ENCODE measurements around the gene DPF3. TPM values are rescaled to one million over a fixed set of nuclear protein-coding genes. Genes with fewer than 3 reads are reported as not detected.

DPF3 gene
- total and polyA plus RNA-seq, 2 of the 13 experiments (the other 11 are each of a cell fraction or from before 2014, with no cell fraction given): 0.09 to 0.60 TPM

- ChIA-PET CTCF (ENCODE audit: low intra/inter-chr PET ratio, low total read pairs) (no interaction called here), POLR2A (no interaction called here)
- intact Hi-C loops (cut with micrococcal nuclease; ENCODE audit: unreplicated experiment): no loop called here
- Histone ChIP-seq H4K20me1 (ENCODE audit: insufficient read depth, low read length) (no peaks in the 10 kb centered on the region), H2AFZ (ENCODE audit: low read length) (no peak overlapping the region), H3K4me2 (ENCODE audit: low read depth, low read length) (no peak overlapping the region), H3K4me3 (replicated peaks in 1 of 3; ENCODE audit: insufficient read depth in 1 of 3, low read depth in 2 of 3, low read length in 3 of 3) (no peak overlapping the region), H3K79me2 (ENCODE audit: insufficient read depth, low read length) (no peaks in the 10 kb centered on the region), H3K27me3 (ENCODE audit: control insufficient read depth in 1 of 2, insufficient read depth in 2 of 2, low read length in 2 of 2) (peaks cover 3 to 6% of the 10 kb centered on the region in 2 experiments; a peak in 1 of 5 replicates), H3K4me1 (ENCODE audit: insufficient read depth, low read length) (peaks cover 21% of the 10 kb centered on the region), H3K9me3 (ENCODE audit: low read length) (no peaks in the 10 kb centered on the region), H3K27ac (ENCODE audit: extremely low read length, insufficient read depth, low read length) (no peak overlapping the region), H3K9ac (ENCODE audit: insufficient read depth, low read depth, low read length) (no peak overlapping the region), H3K36me3 (replicated peaks in 1 of 2; ENCODE audit: control insufficient read depth in 1 of 2, insufficient read depth in 2 of 2, low read length in 2 of 2) (no peaks in the 10 kb centered on the region)
- ATAC-seq: no peak
- no TSS peak for BruUV-seq (replicated peaks)
- TF ChIP-seq KIAA2018 (CRISPR knock-in tag; IDR thresholded peaks at IDR 0.05; ENCODE audit: borderline replicate concordance) (no peak), AGO1 (IDR thresholded peaks at IDR 0.05; ENCODE audit: low read depth, low read length, poor library complexity, severe bottlenecking) (no peak)
- in situ Hi-C loops (cut with HindIII; ENCODE audit: extremely low pct_ligation_motif_present, low pct_unique_long_range_greater_than_20kb): no loop called here
- WGBS (ENCODE audit: low lambda C conversion rate): 31% methylated on average over 9 of the region's 9 CpGs
- DNase-seq (ENCODE audit: low spot score): no peak
- no peak for FAIRE-seq
Measured at GRCh38 chr14:72647782-72648181, 246.1 kb downstream of the DPF3 start.
